GM08714 (cell line): ENCODE results near the gene TGFBR3L.
"Not testable (repeated sequence)": the region's sequence is repeated elsewhere in the genome, so short reads cannot be mapped to it uniquely, and the experiment has no call there.

Experiments
- H3K4me3 ChIP-seq: fragments of 200-500 bp; sonication (Bioruptor generic); 2 replicates; pipeline ENCODE4 v1.5.1; 2014; ENCODE audit warnings: mild to moderate bottlenecking, low read length, inconsistent platforms
- ZNF274 ChIP-seq: IDR thresholded peaks from 2 replicates; pipeline ENCODE4 v1.6.1; 2012; ENCODE audit warnings: mild to moderate bottlenecking, low read depth, low read length

TGFBR3L gene

DNA sequence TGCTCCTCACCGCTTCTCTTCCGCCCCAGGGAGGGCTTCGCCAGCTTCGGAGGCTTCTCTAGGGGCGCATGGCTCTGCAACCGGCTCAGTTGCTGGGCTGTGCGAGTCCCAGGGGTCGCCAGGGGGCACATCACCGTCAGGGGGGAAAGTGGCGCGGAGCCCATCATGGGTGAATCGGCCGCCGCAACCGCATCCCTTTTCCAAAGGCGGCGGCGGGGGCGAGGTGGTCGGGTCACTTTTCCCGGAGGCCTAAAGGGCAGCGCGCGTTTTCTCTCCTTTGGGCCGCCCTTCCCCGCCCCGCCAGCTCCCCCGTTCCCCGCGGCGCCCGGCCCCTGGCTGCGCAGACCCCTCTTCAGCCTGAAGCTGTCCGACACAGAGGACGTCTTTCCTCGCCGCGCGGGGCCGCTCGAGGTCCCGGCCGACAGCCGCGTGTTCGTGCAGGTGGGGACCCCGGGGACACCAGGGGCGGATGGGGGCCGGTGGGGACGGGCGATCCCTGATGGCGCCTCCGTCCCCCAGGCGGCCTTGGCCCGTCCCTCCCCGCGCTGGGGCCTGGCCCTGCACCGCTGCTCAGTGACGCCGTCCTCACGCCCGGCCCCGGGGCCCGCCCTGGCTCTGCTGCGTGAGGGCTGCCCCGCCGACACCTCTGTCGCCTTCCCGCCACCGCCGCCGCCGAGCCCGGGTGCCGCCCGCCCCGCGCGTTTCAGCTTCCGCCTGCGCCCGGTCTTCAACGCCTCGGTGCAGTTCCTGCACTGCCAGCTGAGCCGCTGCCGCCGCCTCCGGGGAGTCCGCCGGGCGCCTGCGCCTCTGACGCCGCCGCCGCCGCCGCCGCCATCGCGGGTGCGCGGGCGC is 1.7 kb downstream of the TGFBR3L start:
- no peak overlapping the region; the same call in 1 of the 2 replicates for H3K4me3 ChIP-seq

DNA sequence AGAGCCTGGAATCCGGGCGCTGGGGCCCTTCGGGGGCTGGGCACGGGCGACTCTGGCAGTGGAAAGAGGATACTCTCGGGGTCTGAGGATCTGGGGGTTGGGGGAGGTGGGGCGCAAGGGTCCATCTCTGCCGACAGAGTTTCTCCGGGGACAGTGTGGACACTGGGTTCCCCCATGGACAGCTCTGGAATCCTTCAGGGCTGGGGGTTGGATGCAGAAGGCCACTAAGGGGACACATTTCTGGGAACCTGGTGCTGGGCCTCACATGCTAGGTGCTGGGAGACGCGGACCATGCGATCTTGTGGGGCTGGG is 2.3 kb downstream of the TGFBR3L start:
- no peak for TF ChIP-seq ZNF274

More for the DNA sequence above, 1.7 kb downstream of the TGFBR3L start:
- no peak for TF ChIP-seq ZNF274

GRCh38 chr19:7917267-7918061 is 2.8 kb downstream of the TGFBR3L start:
- no peak overlapping the region for H3K4me3 ChIP-seq
- TF ChIP-seq ZNF274 = no peak

More for the DNA sequence above, 2.3 kb downstream of the TGFBR3L start:
- no peak overlapping the region for H3K4me3 ChIP-seq

- H3K4me3 ChIP-seq = not testable (repeated sequence)
These were observed 3.5 kb downstream of the TGFBR3L start for GRCh38 chr19:7918062-7918614.

- H3K4me3 ChIP-seq = no peak overlapping the region
- TF ChIP-seq ZNF274 = no peak
These were observed 4.2 kb downstream of the TGFBR3L start for GRCh38 chr19:7918615-7919421.

DNA sequence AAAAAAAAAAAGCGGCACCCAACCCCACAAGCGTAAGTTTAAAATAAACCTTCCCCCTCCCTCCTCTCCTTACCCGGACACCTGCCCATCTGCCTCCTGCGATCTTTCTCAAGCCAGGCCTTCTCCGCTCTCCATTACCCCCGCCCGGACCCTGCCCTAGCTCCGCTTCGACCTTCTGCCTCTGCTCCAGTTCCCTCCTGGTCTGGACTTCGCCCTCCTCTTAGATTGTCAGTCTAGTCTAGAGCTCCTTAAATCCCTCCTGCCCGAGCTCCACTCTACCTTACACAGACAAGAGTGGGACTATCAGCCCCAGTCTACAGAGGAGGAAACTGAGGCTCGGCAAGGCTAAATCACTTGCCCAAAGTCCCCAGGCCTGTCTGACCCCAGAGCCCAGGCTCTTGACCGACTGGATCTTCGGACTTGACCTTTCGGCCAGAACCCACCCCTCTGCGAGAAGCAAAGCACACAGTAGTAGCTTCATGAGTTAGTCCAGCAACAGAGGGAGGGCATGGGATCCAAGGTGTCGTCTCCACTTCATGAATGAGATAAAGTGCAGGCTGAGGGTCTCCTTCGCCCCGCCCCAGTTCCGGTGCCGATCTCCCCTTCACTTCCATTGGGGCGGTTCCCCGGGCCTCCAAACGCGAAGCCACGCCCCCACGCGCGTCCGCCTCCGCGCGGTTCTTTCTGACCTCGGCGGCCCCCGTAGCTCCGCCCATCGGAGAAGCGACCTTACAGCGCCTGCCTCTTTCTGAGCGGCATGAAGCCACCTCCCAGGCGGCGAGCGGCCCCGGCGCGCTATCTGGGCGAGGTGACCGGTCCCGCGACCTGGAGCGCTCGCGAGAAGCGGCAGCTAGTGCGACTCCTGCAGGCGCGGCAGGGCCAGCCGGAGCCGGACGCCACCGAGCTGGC is 5.2 kb downstream of the TGFBR3L start, which contains the start of gene SNAPC2:
Gene SNAPC2, plus strand, starts transcription at position 729 of the 909 bp plus-strand sequence. Its CDS starts 29 bp downstream, at position 758.
- no peak for TF ChIP-seq ZNF274
- peak within 1 kb of the TSS; percentile 64; the same call in 1 of the 2 replicates for H3K4me3 ChIP-seq

DNA sequence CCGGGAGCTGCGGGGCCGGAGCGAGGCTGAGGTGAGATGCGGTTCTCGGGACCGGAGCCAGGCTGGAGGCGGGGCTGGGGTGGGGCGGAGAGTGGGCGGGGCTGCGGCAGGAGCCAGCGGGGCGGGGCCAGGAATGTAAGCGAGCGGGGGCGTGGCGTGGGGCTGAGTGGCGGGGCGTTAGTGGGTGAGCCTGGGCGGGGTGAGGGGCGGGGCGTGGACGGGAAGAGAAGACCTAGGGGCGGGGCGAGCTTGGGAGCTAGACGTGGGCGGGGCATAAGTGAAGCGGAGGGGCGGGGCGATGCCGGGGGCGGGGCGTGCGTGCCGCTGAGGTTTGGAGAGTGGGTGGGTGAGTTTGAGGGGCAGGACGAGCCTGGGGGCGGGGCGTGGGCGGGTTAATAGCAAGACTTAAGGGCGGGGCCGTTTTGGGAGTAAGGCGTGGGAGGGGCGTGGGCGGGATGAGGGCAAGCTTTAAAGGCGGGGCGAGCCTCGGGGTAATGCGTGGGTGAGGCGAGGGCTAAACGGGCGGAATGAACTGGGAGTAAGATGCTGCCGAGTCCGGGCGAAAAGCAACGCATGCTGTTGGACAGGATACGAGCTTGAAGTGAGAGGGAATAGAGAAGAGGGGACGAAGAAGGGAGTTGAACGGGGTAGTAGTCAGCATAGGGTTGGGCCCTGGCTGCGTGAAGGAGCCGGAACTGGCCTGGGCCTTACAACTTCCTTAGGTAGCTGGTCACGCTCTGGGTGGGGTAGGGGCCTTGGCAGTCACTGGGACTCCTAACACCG is 6.1 kb downstream of the TGFBR3L start:
- TF ChIP-seq ZNF274 = no peak
- H3K4me3 ChIP-seq = peak overlapping the region; percentile 64; the same call in 1 of the 2 replicates

DNA sequence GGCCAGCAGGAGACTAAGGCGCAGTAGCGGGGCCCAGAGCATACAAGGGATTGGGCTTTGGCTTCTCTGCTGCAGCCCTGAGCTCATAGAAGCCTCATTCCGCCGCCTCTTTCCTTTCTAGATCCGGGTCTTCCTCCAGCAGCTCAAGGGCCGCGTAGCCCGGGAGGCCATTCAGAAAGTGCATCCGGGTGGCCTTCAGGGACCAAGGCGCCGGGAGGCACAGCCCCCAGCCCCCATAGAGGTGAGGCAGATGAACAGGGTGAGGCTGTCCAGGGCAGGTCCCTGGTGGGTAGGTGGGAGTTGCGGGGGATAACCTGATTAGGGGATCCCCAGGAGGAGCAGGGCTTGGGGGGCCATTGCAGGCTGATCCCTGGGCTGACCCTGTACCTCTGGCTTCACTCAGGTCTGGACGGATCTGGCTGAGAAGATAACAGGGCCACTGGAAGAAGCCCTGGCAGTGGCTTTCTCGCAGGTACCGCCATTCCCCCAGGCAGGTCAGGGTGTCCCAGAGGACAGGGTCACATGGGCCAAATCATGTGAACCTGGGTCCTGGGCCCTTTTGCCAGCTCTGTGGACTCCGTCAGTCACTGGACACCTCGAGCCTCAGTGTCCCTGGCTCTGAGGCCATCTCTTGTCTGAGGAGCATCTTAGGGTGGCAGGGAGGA is 6.8 kb downstream of the TGFBR3L start:
- H3K4me3 ChIP-seq = peak overlapping the region; percentile 47; the same call in 1 of the 2 replicates
- TF ChIP-seq ZNF274 = no peak

- H3K4me3 ChIP-seq = no peak overlapping the region
- no peak for TF ChIP-seq ZNF274
These were observed 7.6 kb downstream of the TGFBR3L start for GRCh38 chr19:7921967-7922835.

- no peak for TF ChIP-seq ZNF274
- H3K4me3 ChIP-seq = no peak overlapping the region
These were observed 8.2 kb downstream of the TGFBR3L start for GRCh38 chr19:7922836-7923195.
